Globus pallidus (tissue), 1 donor: ENCODE measurements around the gene GTF3C1.
A peak's percentile ranks its signal among the peaks of the same experiment; 100 is the strongest.

Experiments used
- DNase-seq: peaks from one replicate; pipeline ENCODE4 v3.0.0-alpha.2; 2015; ENCODE audit warnings: low spot score

Gene GTF3C1

DNA sequence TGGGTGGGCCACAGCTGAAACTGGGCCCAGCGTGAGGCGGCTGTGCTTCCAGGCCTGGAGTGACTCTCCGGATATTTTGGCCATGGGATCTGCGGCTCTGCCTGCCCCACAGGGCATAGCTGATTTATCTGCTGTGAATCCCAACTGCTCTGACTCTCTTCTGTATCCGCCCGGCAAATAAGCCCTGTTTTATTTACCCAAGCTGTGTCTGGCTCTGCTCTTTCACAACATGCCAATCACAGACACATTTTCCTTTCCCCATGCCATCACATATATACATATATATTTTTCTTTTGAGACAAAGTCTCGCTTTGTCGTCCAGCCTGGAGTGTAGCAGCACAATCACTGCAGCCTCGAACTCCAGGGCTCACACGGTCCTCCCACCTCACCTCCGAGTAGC lies 33.3 kb downstream of the GTF3C1 start:
- DNase-seq: no peak

DNA sequence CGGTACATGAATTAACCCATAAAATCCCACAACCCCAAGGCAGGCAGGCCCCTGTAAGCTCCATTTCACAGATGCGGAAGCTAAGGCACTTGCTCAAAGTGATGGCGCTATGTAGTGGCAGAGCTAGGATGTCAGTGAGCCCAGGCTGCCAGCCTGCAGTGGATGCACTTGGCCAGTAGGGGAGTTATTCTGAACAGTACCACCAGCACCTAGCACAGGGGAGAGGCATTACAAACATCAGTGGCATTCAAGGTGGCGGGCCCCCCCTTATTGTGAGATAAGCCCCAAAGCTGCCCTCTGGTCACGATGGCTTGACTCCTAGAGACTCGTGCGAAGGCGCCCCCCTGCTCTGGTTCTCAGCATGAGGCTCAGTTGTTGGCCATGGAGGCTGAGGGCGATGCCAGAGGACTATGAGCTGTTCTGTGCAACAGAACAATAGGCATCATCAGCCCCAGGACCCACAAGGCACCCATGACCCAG lies 33.8 kb downstream of the GTF3C1 start:
- DNase-seq: peak; percentile 36

DNA sequence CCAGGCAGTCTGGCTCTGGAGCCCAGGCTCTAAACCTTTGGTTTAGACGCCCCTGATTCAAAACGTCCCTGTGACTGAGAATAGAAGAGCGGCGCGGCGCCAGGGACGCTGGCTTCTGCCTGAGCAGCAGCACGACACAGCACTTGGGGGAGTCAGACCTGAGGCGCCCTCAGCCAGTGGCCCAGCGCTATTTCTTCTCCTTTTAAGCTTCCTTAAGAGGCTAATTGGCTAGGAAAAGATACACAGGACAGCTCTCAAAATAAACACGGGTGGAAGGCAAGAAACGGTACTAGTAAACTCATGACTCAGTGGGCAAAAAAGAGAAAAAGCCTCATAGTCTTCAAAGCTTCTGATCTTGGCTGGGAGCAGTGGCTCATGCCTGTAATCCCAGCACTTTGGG lies 34.9 kb downstream of the GTF3C1 start:
- no peak for DNase-seq

DNA sequence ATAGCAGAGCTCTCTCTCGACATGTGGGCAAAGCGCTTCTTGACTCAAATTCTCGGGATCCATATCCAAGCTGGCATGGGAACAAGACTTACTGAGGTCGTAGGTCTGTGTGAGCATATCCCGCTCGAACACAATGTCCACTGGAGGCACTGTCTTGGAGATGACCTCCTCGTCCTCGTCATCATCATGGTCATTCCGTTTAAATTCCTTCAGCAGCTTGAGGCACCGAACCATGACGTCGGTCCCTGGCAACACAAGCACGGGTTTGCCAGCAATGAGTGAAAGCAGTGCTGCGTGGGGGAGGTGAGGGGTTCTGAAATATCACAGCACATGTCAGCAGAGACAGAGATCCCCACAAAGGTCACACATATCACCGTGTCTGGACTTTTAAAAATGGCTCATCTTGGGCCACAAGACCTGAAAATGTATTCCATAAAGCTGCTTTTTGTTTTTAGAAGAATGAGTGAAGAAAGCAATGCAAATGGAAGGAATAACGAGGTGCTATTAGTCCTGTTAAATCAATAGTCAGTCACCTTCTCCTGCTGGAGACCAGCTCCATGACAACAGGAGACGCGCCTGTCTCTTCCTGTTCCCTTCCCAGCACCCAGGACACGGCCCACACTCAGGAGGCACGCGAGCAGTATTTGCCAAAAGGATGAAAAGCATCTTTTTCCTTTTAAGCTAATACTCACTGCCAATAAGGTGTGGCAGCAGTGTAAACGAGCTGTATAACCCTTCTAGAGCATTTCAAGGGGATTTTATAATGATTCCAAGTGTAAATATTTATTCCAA lies 37.9 kb downstream of the GTF3C1 start:
- no peak for DNase-seq

DNA sequence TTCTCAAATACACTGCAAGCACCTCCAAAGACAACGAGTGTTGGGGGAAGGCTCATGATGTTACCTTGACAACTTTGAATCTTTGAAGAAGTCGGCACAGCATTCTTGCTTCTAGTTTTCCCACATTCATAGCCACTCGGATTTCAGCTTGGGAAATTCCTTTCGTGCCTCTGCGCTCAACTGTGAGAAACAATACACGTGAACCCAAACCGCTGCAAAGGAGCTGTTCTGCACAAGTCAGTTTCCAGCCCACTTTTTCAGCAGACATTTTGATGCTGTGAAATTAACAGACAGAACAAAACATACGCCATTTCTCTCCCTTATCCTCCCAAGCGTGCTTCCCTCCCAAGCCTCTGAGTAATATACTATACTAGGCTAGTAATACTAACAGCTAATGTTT lies 41.2 kb downstream of the GTF3C1 start:
- DNase-seq: no peak

DNA sequence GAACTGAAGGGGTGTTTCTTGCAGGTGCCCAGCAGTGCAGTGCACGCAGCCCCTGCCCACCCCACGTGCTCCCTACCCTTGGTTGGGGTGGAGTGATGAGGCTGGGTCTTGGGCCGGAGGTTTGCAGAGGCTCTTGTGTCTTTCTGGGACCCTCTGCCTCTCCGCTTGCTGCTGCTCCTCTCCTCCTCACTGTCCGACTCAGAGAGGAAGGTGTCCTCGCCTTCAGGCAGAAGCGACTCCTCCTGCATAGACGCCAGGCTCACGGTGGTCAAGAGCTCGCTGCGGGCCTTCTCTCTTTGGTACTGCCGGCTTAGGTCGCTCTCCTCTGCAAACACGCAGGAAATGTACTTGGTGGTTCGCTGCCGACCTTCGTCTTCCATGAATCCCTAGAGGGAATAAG lies 42.9 kb downstream of the GTF3C1 start:
- DNase-seq: no peak

DNA sequence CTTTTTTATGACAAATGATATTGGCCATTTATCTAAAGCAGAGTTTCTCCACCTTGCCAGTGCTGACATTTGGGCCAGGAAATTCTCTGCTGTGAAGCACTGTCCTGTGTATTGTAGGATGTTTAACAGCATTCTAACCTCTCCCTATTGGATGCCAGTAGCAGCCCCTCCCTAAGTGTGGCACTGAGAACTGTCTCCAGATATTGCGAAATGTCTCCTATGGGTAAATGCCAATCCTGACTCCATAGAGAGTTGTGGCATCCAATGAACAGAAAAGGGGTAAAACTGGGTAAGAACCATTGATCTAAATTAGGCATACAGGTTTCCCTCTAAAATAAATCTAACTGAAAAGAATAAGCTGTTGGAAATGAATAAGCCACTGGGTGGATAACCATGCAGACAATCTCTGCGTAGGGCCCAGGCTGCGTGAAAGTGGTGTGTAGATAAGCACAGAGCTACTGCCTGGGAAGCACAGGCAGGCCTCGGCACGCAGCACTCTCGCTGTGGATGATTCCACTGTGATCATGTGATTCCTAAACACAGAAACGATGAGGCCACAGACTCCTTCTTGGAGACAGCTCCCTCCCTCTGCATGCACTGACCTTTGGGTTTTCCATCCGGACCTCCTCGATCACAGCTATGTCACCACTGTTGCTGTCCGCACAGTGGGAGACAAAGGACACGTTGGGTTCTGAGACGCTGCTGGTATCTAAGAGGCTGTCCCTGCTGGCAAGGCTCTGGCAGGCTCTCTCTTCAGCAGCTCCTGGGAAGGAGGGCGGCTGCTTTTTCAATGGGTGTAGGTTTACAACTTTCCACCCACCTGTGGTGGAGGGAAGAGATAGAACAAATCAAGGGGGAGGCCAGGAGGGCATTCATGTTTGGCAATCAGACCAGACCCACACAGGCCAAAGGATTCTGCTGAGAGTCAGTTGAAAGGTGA lies 44.1 kb downstream of the GTF3C1 start:
- no peak for DNase-seq

DNA sequence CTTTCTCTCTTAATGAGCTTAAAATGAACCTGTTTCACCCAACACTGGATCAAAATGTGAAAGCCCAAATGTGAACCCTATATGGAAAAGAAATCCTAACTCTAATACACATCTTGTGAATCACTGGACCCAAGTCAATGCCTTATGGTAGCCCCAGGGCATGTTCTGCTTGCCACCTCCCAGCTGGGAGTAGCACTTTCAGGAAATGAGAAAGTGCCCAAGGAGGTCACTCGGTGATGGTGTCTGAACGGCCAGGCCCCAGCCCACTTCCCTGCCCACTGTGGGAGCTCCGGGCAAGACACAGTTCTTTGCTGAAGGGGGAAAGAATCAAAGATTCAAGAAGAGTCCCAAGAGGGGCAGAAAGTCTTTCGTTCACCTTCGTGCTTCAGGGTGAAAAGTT lies 46.1 kb downstream of the GTF3C1 start:
- no peak for DNase-seq

DNA sequence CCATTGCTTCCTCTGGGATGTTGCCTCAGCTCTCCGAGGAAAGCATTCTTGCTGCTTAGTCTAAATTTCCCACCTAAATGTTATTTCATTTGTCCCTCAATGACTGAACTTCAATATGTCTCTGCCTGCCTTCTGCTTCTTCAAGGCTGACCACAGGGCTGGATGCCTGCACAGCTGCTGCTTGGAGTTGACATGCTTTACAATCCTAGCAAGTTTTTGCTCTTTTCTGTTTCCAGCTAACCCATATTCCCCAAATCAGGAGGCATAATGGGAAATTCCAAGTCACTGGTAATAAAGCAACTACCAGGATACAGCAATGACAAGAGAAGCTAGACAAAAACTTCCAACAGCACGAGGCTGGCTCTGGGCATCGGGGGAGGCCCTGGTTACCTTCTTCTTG lies 48.9 kb downstream of the GTF3C1 start:
- no peak for DNase-seq

DNA sequence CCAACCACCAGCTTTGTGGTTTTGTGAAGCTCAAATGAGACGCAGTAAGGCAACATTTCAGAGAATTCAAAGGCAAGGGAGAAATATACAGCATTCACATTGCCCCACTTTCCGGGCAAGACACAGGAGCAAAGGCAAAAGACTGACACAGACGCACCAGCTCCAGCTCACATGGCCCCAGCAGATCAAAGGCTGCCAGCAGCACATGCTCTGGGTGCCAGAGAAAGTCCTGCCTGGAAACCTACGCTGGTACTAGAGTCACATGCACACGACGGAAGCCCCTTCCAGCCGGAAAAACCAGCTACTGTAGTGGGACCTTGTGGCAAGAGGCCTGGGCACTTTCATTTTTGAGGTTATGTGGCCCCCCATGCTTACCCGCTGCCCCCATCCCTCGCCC lies 50.1 kb downstream of the GTF3C1 start:
- DNase-seq: peak; percentile 35

DNA sequence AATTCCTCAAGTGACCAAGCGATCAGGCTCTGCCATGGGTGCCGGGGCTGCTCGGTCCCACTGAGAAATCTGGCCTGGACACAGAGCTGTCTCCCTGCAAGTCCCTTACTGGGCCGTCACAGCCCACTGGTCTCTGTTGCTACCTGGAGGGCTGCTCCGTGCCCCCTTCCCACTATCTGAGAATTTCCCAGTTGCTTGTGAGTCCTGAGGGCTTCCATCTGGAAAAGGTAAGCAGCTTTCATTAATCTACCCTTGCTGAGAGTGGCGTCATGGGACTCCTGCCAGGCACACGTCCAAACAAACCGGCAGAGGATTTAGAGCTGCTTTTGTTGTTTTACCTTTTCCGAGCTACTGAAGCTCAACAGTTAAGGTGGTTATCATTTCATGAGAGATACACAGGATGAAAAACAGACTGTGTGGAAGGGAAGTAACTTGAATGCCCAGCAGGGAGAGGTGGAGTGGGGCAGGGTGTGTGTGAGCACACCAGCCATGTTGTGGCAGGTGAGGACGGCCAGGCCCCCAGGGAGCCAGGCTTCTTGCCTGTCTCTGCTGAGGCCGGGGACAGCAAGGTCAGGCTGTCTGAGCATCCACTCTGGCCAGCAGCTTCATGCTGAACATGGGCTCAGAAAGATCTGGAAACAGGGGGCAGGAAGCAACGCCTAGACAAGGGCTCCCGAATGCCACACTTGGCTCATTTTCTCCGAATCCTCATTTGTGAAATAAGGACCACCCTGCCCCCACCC lies 50.6 kb downstream of the GTF3C1 start:
- no peak for DNase-seq

DNA sequence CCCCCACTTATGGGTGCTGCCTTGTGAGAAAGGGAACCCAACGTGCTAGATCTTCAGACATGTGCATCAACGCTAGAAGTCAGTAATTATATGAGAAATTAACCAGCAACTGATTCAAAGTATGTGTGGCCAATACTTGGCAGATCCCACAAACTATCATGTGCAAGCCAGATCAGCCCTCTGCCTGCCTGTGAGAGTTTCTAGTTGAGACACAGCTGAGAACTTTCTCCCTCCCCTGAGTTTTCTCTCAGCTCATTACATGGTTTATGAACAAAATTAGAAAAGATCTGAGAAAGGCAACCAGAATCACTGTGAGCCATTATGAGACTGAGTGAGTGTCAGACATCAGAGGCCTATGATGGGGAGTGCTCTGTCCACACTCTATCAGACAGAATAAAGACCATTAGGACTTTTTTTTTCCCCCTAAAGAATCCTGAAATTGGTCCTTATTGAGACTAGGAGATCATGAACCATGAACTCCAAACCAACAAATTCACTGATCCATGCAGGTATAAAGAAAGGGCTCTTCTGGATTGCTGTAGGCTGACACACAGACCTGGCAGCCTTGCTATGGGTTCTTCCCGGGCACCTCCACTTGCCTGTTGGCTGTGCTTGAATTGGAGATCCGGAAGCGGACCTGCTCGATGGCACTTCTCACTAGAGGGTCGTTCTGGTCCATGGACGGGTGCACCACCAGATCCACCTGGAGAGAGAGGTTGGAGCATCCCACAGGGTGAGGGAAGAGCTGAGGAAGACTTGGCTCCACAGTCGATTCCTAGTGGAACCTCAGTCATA lies 51.5 kb downstream of the GTF3C1 start:
- no peak for DNase-seq

DNA sequence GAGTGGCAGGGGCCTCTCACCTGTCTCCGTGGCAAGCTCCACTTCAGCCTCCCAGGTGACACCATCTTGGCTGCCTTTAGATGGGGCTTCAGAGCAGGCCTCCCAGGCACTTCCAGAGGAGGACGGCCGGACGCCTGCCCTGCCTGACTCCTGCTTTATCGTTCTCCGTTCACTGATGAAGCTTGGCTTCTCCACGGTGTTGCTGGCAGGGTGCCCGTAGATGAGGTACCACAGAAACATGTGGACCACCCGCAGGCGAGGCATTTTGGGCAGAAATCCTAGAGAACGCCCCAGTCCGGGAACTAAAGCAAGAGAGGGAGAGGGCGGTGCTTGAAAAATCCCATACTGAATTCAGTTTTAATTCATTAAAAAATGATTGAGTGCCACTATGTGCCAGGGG lies 54.5 kb downstream of the GTF3C1 start:
- no peak for DNase-seq

DNA sequence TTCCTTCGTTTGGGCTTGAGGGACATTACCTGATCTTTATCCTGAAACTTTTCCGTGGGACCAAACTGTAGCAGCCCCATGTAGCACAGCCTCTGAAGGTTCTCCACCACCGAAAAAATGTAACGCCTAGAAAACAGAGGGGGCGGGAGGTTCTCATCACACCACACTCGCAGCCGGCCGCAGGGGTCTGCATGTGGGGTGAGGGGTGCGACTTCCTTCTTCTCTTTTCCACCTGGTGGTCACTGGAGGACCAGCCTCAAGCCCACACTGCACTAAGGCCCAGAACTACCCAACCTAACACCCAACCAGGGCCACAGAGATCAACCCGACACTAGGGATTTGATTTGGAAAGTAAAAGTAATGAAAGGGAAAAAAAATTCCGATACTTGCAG lies 57.1 kb downstream of the GTF3C1 start:
- DNase-seq: no peak

DNA sequence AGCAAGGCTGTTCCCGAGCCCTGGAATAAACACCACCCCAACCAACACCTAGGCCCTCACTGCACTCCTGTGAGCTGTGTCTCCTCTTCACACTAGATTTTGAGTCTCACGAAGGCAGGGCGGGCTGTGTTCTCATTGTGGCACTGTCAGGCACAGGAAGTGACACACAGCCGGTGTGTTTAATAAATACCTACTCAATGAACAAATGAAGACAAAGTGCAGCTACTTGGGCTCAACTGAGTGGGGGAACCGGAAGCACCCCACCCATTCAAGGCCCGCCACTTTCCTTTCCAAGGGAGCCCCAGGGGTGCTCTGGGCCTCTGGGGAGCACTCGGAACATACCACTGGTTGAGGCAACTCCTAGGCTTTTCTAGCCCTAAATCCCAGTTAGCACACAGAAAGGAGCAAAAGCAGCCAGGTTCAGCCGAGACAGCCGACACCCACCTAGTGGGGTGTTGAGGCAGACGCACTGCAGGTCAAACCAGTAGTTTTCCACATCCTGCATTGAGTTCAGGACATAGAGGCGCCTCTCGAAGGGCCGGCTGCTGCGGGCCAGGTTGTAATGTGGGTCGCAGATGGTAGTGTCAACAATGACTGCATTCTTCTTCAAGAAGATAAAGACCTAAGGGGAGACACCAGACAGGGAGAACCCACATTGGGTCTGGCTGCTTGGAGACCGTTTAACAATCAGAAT lies 57.7 kb downstream of the GTF3C1 start:
- DNase-seq: no peak

DNA sequence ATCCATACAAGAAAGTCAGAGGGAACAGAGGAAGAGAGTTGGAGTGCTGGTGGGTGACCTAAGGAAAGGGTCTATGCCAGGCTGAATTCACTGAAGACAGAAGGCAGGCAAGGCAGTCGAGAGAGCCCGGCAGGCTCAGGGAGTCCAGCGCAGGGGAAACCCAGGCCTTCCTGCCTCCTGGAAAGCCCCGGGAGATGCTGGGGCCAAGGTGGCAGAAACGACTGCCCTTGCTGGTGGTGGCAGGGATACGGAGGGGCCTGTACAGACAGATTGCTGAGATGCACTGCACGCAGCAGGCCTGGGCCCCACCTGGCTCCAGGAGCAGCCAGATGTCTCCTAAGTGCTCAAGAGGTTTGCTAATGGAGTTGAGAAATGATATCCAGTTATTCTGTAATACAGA lies 59.8 kb downstream of the GTF3C1 start:
- DNase-seq: no peak

DNA sequence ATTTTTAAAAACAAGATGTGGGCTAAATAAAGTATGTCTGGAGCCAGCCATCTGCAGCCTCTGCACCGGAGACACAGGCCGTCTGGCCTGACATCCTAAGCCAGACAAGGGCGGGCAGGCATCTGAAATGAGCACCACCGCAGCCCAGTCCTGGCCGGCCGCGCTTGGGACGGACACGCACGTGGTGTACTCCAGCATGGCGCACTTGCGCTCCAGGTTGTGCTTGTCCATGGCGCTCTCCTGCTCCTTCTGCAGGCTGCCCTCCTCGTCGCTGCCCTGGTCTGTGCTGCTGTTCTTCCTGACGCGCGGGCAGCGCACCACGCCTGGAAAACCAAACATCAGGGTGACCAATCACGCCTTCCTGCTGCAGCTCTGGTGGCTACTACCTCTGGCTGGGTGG lies 60.3 kb downstream of the GTF3C1 start:
- no peak for DNase-seq

DNA sequence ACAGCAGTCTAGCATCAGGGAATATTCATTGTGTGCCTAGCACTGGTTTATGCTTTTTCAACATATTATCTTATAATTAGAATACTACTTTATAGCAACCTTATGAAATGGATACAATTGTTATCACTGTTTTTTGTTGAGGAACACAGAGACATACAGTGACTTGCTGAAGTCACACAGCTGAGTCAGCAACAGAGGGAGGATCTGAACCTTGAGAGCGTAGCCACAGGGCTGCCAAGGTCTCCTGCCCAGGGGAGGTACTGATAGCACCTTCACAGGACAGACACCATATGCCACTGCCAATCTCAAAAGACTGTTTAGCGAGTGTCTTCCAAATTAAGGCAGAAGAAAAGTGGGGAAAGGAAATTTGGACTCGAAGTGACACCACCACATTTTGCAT lies 63.0 kb downstream of the GTF3C1 start:
- no peak for DNase-seq

DNA sequence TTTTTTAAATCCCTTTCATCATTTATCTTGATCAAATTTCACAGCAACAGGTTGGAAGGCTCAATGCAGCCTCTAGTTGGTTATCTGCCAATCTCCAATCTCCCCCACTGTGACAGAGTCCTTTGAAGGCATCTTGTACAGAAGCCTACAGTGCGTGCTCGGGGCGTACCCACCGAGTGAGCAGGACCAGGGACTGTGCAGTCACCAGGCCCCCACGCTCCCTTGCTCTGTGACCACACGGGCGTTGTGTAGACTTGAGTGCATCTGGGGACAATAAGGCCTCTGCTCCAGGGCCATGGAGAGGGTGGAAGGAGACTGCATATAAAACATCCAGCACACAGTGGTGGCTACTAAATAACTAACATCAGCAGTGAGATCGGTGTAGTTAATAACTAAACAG lies 63.4 kb downstream of the GTF3C1 start:
- no peak for DNase-seq

DNA sequence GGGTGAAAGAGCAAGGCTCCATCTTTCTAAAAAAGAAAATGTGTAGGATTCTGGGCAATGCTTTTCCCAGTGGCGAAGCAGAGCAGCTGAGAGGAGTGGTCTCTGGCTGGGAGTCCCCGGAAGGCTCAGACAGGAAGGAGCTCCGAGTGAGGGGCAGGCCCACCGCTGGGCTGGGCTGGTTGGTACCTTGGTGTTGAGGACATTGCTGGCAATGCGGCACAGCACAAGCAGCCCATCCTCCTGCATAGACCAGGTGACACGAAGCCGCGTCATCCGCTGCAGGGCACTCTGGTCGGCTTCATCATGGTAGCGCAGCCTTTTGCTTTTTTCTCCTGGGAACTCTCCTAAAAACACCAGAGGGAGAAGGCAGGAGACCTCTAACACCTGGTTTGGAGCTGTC lies 63.9 kb downstream of the GTF3C1 start:
- DNase-seq: no peak

DNA sequence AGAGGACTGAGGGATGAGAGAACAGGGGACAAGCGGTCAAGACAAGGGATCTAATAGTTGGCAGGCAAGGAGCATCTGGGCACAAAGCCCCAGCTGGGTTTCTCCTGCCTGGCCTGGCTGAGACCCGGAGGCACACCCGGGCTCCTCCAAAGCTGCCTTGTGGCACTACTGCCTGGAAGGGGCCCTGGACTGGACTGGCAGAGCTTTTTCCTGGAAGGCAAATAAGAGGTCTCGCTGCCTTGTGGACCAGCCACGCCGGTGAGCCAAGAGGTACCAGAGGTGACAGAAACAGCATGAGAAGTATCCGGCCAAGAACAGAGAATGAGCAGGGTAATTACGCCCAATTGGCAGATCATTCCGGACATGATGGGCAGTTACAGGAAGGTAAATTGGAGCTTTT lies 64.6 kb downstream of the GTF3C1 start:
- DNase-seq: no peak
